WTC11 (cell line): ENCODE measurements around the gene PRKAB2. TPM values are rescaled to one million over a fixed set of nuclear protein-coding genes. Genes with fewer than 3 reads are reported as not detected.

Experiments used
- ATAC-seq: fragments of 200-7000 bp; cut with Tn5 transposase; 2 replicates; pipeline ENCODE4 v1.10.0; 2021; ENCODE audit warnings: mild to moderate bottlenecking, moderate library complexity
- CTCF ChIA-PET: fragments of 300-600 bp; sonication (Branson Sonifier 250); formaldehyde crosslinking; loops from one replicate; lab custom pipeline; 2021; ENCODE audit warnings: antibody characterized with exemption; lab: Charles Lee
- POLR2A ChIA-PET: fragments of 350-600 bp; sonication (Branson Sonifier 250); formaldehyde crosslinking; loops from one replicate; lab custom pipeline; 2021; ENCODE audit warnings: antibody characterized with exemption; lab: Charles Lee
- DNase-seq: peaks from one replicate; pipeline ENCODE4 v3.0.0; 2021; ENCODE audit warnings: low spot score
- H3K27ac Mint-ChIP-seq: 2 replicates; pipeline ENCODE4 v1.8.0; 2021; ENCODE audit warnings: mixed read lengths
- H3K27me3 Mint-ChIP-seq: 2 replicates; pipeline ENCODE4 v1.8.0; 2021; ENCODE audit warnings: low read depth, mild to moderate bottlenecking, moderate library complexity, mixed read lengths
- H3K36me3 Mint-ChIP-seq: 2 replicates; pipeline ENCODE4 v1.8.0; 2021; ENCODE audit warnings: mixed read lengths
- H3K4me1 Mint-ChIP-seq: 2 replicates; pipeline ENCODE4 v1.8.0; 2022; ENCODE audit warnings: mixed read lengths
- H3K4me3 Mint-ChIP-seq: 2 replicates; pipeline ENCODE4 v1.8.0; 2021; ENCODE audit warnings: mild to moderate bottlenecking, moderate library complexity, mixed read lengths
- H3K9me3 Mint-ChIP-seq: 2 replicates; pipeline ENCODE4 v1.8.0; 2021; ENCODE audit warnings: mixed read lengths
- CBFB ChIP-seq: sonication (generic); formaldehyde crosslinking; IDR thresholded peaks from 2 replicates; pipeline ENCODE4 v1.8.1; 2022; ENCODE audit warnings: mild to moderate bottlenecking, low read depth, missing genetic modification reagents
- FOXP1 ChIP-seq: sonication (generic); formaldehyde crosslinking; IDR thresholded peaks from 2 replicates; pipeline ENCODE4 v1.8.0; 2022; ENCODE audit warnings: missing genetic modification reagents, mild to moderate bottlenecking, moderate library complexity, borderline replicate concordance
- OVOL2 ChIP-seq: fragments of 250-450 bp; sonication (Bioruptor Pico); IDR thresholded peaks from 2 replicates; pipeline ENCODE4 v1.9.0; 2021; ENCODE audit warnings: mild to moderate bottlenecking, borderline replicate concordance
- PRRX2 ChIP-seq: fragments of 250-450 bp; sonication (Bioruptor Pico); IDR thresholded peaks from 2 replicates; pipeline ENCODE4 v1.8.0; 2021; ENCODE audit warnings: mild to moderate bottlenecking
- RORB ChIP-seq: fragments of 250-450 bp; sonication (Bioruptor Pico); IDR thresholded peaks from 2 replicates; pipeline ENCODE4 v1.9.0; 2021; ENCODE audit warnings: mild to moderate bottlenecking
- ZBTB21 ChIP-seq: sonication (generic); formaldehyde crosslinking; IDR thresholded peaks from 2 replicates; pipeline ENCODE4 v1.8.1; 2023; ENCODE audit warnings: mild to moderate bottlenecking, missing genetic modification reagents, borderline replicate concordance
- ZNF219 ChIP-seq: sonication (generic); formaldehyde crosslinking; IDR thresholded peaks from 2 replicates; pipeline ENCODE4 v1.8.0; 2023; ENCODE audit warnings: missing genetic modification reagents, mild to moderate bottlenecking, borderline replicate concordance
- ZNF232 ChIP-seq: sonication (generic); formaldehyde crosslinking; IDR thresholded peaks from 2 replicates; pipeline ENCODE4 v1.8.0; 2022; ENCODE audit warnings: mild to moderate bottlenecking, missing genetic modification reagents
- ZNF263 ChIP-seq: sonication (generic); formaldehyde crosslinking; IDR thresholded peaks from 2 replicates; pipeline ENCODE4 v1.8.1; 2022; ENCODE audit warnings: low read depth, mild to moderate bottlenecking, moderate library complexity, missing genetic modification reagents
- ZNF317 ChIP-seq: sonication (generic); formaldehyde crosslinking; IDR thresholded peaks from 2 replicates; pipeline ENCODE4 v1.8.1; 2023; ENCODE audit warnings: low read depth, mild to moderate bottlenecking, moderate library complexity, missing genetic modification reagents, borderline replicate concordance
- ZNF416 ChIP-seq: fragments of 250-450 bp; sonication (Bioruptor Pico); IDR thresholded peaks from 2 replicates; pipeline ENCODE4 v1.9.0; 2021; ENCODE audit warnings: mild to moderate bottlenecking, inconsistent platforms
- ZNF423 ChIP-seq: fragments of 250-450 bp; sonication (Bioruptor Pico); IDR thresholded peaks from 2 replicates; pipeline ENCODE4 v2.1.2; 2022; ENCODE audit warnings: mild to moderate bottlenecking, moderate library complexity
- total RNA-seq: library from RNA; stranded (reverse); gene quantifications from 3 replicates; pipeline ENCODE4 v1.2.3, GENCODE V29; 2021
- TF ChIP-seq, protein P1 (sequence below): sonication (generic); formaldehyde crosslinking; IDR thresholded peaks from 2 replicates; pipeline ENCODE4 v1.8.1; 2023; ENCODE audit warnings: mild to moderate bottlenecking, missing genetic modification reagents
- TF ChIP-seq, protein P2 (sequence below): sonication (generic); formaldehyde crosslinking; IDR thresholded peaks from 2 replicates; pipeline ENCODE4 v1.8.0; 2022; ENCODE audit warnings: mild to moderate bottlenecking, missing genetic modification reagents
- TF ChIP-seq, protein P3 (sequence below): sonication (generic); formaldehyde crosslinking; IDR thresholded peaks from 2 replicates; pipeline ENCODE4 v1.8.0; 2023; ENCODE audit warnings: mild to moderate bottlenecking, missing genetic modification reagents
- TF ChIP-seq, protein P4 (sequence below): sonication (generic); formaldehyde crosslinking; IDR thresholded peaks from 2 replicates; pipeline ENCODE4 v1.8.1; 2022; ENCODE audit warnings: missing genetic modification reagents, borderline replicate concordance
- TF ChIP-seq, protein P5 (sequence below): sonication (generic); formaldehyde crosslinking; IDR thresholded peaks from 2 replicates; pipeline ENCODE4 v1.8.1; 2023; ENCODE audit warnings: mild to moderate bottlenecking, missing genetic modification reagents, borderline replicate concordance

Gene PRKAB2
- total RNA-seq, 1 experiment from 2014 or later = 28.3 TPM

DNA sequence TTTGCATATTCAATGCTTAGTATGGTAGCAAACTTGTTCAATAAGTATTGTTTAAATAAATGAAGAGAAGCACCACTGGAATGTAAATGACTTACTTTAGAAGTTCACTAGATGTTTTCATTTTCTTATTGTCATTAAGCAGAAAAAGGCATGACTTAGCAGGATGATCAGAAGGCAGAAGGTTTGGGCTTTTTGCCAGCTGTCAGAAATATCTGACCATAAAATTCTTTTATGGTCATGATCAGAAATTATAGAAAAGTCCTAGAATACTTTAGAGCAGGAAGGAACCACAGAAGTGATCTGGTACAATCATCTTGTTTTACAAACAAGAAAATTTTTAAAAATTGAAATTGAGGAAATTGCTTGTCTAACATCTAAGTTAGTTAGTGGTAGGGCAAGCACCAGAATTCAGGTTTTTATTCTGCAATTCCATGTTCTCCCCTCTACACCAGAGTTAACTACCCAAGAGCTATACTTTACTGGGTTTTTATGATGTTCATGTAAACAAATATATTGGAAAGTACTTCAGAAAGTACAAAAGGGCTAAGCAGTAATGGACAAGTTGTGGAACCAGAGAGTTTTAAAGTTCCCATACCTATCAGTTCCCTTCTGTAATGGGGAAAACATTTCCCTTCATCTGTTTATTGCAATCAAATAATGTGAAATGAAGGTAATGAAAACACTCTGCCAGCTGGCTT is 42.7 kb upstream of the PRKAB2 start:
- Mint-ChIP-seq H3K4me1 (peaks cover 3% of the 10 kb centered on the region), H3K9me3 (no peaks in the 10 kb centered on the region), H3K4me3 (no peak overlapping the region), H3K27me3 (no peaks in the 10 kb centered on the region), H3K27ac (no peak overlapping the region)
- DNase-seq = no peak
- TF ChIP-seq FOXP1 (CRISPR knock-in tag) (no peak), ZBTB21 (CRISPR knock-in tag) (no peak), PRRX2 (no peak), ZNF263 (no peak), RORB (CRISPR knock-in tag) (no peak), OVOL2 (CRISPR knock-in tag) (no peak), ZNF416 (CRISPR knock-in tag) (no peak), ZNF423 (CRISPR knock-in tag) (no peak), CBFB (CRISPR knock-in tag) (no peak), ZNF232 (CRISPR knock-in tag) (no peak), ZNF317 (CRISPR knock-in tag) (no peak), ZNF219 (CRISPR knock-in tag) (no peak)
- TF ChIP-seq, protein P1, sequence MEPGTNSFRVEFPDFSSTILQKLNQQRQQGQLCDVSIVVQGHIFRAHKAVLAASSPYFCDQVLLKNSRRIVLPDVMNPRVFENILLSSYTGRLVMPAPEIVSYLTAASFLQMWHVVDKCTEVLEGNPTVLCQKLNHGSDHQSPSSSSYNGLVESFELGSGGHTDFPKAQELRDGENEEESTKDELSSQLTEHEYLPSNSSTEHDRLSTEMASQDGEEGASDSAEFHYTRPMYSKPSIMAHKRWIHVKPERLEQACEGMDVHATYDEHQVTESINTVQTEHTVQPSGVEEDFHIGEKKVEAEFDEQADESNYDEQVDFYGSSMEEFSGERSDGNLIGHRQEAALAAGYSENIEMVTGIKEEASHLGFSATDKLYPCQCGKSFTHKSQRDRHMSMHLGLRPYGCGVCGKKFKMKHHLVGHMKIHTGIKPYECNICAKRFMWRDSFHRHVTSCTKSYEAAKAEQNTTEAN (CRISPR knock-in tag) = no peak
- TF ChIP-seq, protein P2, sequence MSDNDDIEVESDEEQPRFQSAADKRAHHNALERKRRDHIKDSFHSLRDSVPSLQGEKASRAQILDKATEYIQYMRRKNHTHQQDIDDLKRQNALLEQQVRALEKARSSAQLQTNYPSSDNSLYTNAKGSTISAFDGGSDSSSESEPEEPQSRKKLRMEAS (CRISPR knock-in tag) = no peak
- TF ChIP-seq, protein P3, sequence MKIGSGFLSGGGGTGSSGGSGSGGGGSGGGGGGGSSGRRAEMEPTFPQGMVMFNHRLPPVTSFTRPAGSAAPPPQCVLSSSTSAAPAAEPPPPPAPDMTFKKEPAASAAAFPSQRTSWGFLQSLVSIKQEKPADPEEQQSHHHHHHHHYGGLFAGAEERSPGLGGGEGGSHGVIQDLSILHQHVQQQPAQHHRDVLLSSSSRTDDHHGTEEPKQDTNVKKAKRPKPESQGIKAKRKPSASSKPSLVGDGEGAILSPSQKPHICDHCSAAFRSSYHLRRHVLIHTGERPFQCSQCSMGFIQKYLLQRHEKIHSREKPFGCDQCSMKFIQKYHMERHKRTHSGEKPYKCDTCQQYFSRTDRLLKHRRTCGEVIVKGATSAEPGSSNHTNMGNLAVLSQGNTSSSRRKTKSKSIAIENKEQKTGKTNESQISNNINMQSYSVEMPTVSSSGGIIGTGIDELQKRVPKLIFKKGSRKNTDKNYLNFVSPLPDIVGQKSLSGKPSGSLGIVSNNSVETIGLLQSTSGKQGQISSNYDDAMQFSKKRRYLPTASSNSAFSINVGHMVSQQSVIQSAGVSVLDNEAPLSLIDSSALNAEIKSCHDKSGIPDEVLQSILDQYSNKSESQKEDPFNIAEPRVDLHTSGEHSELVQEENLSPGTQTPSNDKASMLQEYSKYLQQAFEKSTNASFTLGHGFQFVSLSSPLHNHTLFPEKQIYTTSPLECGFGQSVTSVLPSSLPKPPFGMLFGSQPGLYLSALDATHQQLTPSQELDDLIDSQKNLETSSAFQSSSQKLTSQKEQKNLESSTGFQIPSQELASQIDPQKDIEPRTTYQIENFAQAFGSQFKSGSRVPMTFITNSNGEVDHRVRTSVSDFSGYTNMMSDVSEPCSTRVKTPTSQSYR = no peak
- TF ChIP-seq, protein P4, sequence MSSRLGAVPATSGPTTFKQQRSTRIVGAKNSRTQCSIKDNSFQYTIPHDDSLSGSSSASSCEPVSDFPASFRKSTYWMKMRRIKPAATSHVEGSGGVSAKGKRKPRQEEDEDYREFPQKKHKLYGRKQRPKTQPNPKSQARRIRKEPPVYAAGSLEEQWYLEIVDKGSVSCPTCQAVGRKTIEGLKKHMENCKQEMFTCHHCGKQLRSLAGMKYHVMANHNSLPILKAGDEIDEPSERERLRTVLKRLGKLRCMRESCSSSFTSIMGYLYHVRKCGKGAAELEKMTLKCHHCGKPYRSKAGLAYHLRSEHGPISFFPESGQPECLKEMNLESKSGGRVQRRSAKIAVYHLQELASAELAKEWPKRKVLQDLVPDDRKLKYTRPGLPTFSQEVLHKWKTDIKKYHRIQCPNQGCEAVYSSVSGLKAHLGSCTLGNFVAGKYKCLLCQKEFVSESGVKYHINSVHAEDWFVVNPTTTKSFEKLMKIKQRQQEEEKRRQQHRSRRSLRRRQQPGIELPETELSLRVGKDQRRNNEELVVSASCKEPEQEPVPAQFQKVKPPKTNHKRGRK (CRISPR knock-in tag) = no peak
- TF ChIP-seq, protein P5, sequence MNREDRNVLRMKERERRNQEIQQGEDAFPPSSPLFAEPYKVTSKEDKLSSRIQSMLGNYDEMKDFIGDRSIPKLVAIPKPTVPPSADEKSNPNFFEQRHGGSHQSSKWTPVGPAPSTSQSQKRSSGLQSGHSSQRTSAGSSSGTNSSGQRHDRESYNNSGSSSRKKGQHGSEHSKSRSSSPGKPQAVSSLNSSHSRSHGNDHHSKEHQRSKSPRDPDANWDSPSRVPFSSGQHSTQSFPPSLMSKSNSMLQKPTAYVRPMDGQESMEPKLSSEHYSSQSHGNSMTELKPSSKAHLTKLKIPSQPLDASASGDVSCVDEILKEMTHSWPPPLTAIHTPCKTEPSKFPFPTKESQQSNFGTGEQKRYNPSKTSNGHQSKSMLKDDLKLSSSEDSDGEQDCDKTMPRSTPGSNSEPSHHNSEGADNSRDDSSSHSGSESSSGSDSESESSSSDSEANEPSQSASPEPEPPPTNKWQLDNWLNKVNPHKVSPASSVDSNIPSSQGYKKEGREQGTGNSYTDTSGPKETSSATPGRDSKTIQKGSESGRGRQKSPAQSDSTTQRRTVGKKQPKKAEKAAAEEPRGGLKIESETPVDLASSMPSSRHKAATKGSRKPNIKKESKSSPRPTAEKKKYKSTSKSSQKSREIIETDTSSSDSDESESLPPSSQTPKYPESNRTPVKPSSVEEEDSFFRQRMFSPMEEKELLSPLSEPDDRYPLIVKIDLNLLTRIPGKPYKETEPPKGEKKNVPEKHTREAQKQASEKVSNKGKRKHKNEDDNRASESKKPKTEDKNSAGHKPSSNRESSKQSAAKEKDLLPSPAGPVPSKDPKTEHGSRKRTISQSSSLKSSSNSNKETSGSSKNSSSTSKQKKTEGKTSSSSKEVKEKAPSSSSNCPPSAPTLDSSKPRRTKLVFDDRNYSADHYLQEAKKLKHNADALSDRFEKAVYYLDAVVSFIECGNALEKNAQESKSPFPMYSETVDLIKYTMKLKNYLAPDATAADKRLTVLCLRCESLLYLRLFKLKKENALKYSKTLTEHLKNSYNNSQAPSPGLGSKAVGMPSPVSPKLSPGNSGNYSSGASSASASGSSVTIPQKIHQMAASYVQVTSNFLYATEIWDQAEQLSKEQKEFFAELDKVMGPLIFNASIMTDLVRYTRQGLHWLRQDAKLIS (CRISPR knock-in tag) = no peak
- TF ChIP-seq, all 79 proteins: peak for 0
- ATAC-seq = no peak
- CTCF ChIA-PET = no interaction called here
- no peaks in the 10 kb centered on the region for H3K36me3 Mint-ChIP-seq
- POLR2A ChIA-PET = no interaction called here
